Tibial artery (tissue), 4 donors: ENCODE measurements around the gene GADD45A.
A peak's percentile ranks its signal among the peaks of the same experiment; 100 is the strongest.

ENCODE experiments used
- DNase-seq, 2 donors: peaks; one replicate each; pipeline ENCODE4 v3.0.0-alpha.2; 2019
- H3K27ac ChIP-seq, 2 donors: fragments of 200-600 bp; sonication (generic) in 1 of 2; 1 replicate in 1 of 2; 2 replicates in 1 of 2; pipeline ENCODE4 v1.5.1; 2018 to 2019; ENCODE audit warnings: mild to moderate bottlenecking in 1 of 2
- H3K27me3 ChIP-seq, 2 donors: fragments of 200-600 bp; sonication (generic) in 1 of 2; one replicate each; pipeline versions ENCODE4 v1.5.1 to v1.6.0; 2016 to 2019
- H3K36me3 ChIP-seq, 3 donors: fragments of 200-600 bp; sonication (generic) in 2 of 3; one replicate each; pipeline ENCODE4 v1.5.1; 2016 to 2019; ENCODE audit warnings: mild to moderate bottlenecking in 2 of 3
- H3K4me1 ChIP-seq, 4 donors: fragments of 200-600 bp; sonication (generic) in 2 of 4; 1 replicate in 3 of 4; 2 replicates in 1 of 4; pipeline ENCODE4 v1.5.1; 2016 to 2019
- H3K4me3 ChIP-seq, 2 donors: fragments of 200-600 bp; sonication (generic) in 1 of 2; 1 replicate in 1 of 2; 2 replicates in 1 of 2; pipeline ENCODE4 v1.5.1; 2018 to 2019; ENCODE audit warnings: mild to moderate bottlenecking in 2 of 2
- H3K9me3 ChIP-seq, 3 donors: fragments of 200-600 bp; sonication (generic) in 1 of 3; one replicate each; pipeline ENCODE4 v1.5.1; 2016 to 2019
- CTCF ChIP-seq, 2 experiments: fragments of 200-600 bp in 1 of 2; fragments of 450-650 bp in 1 of 2; IDR thresholded peaks; one replicate each; pipeline ENCODE4 v1.5.1; 2017 to 2019; ENCODE audit warnings: antibody characterized with exemption in 2 of 2, mild to moderate bottlenecking in 1 of 2, moderate library complexity in 1 of 2
- intact Hi-C: fragments of 100-400 bp; cut with DNase I; formaldehyde crosslinking; loops from one replicate; pipeline ENCODE4 v1.15.0; 2023; ENCODE audit warnings: low total_unique reads

GADD45A gene

GRCh38 chr1:67682659-67683197 is 2.3 kb upstream of the GADD45A start:
- no peak for DNase-seq
- intact Hi-C loops = loop anchor here (10.0 kb wide), 2 partner anchors 118 to 152 kb away; partner anchors contain the start of gene GNG12
- Histone ChIP-seq H3K36me3 (peaks cover 3 to 7% (median 6%) of the 10 kb centered on the region in 3 donors), H3K27me3 (no peaks in the 10 kb centered on the region), H3K9me3 (no peaks in the 10 kb centered on the region), H3K4me3 (no peak overlapping the region), H3K4me1 (peaks cover 0 to 34% (median 21%) of the 10 kb centered on the region in 4 donors), H3K27ac (peak overlapping the region; percentile 41 to 61)
- no peak for TF ChIP-seq CTCF (IDR thresholded peaks at IDR 0.05)

GRCh38 chr1:67683316-67683715 is 1.7 kb upstream of the GADD45A start:
- Histone ChIP-seq H3K9me3 (no peaks in the 10 kb centered on the region), H3K4me3 (no peak overlapping the region), H3K27ac (peak overlapping the region; percentile 41 to 61), H3K4me1 (peaks cover 0 to 40% (median 23%) of the 10 kb centered on the region in 4 donors), H3K27me3 (no peaks in the 10 kb centered on the region), H3K36me3 (peaks cover 7 to 12% (median 9%) of the 10 kb centered on the region in 3 donors)
- no peak for TF ChIP-seq CTCF (IDR thresholded peaks at IDR 0.05)
- DNase-seq = no peak
- intact Hi-C loops = loop anchor here (10.0 kb wide), 2 partner anchors 119 to 151 kb away; partner anchors contain the start of gene GNG12

GRCh38 chr1:67683766-67684525 is 1.1 kb upstream of the GADD45A start:
- Histone ChIP-seq H3K27ac (peak overlapping the region; percentile 61 to 99), H3K27me3 (no peaks in the 10 kb centered on the region), H3K36me3 (peaks cover 14 to 18% (median 15%) of the 10 kb centered on the region in 3 donors), H3K4me3 (peak overlapping the region; percentile 88 to 98), H3K4me1 (peaks cover 0 to 46% (median 29%) of the 10 kb centered on the region in 4 donors), H3K9me3 (no peaks in the 10 kb centered on the region)
- no peak for DNase-seq
- intact Hi-C loops = loop anchor here (10.0 kb wide), 2 partner anchors 119 to 151 kb away; partner anchors contain the start of gene GNG12
- TF ChIP-seq CTCF (IDR thresholded peaks at IDR 0.05) = no peak

- Histone ChIP-seq H3K27me3 (no peaks in the 10 kb centered on the region), H3K4me1 (peaks cover 0 to 52% (median 34%) of the 10 kb centered on the region in 4 donors), H3K27ac (peak overlapping the region; percentile 61 to 99), H3K4me3 (peak overlapping the region; percentile 88 to 98), H3K9me3 (no peaks in the 10 kb centered on the region), H3K36me3 (peaks cover 20 to 24% (median 22%) of the 10 kb centered on the region in 3 donors)
- intact Hi-C loops = loop anchor here (5.0 to 10.0 kb wide), 3 partner anchors 63 to 150 kb away; partner anchors contain the start of gene GNG12
- no peak for DNase-seq
- no peak for TF ChIP-seq CTCF (IDR thresholded peaks at IDR 0.05)
Observed at GRCh38 chr1:67684526-67685066, 405 bp upstream of the GADD45A start.

- Histone ChIP-seq H3K27ac (peak overlapping the region; percentile 95 to 99), H3K4me1 (peaks cover 0 to 55% (median 34%) of the 10 kb centered on the region in 4 donors), H3K36me3 (peaks cover 21 to 27% (median 24%) of the 10 kb centered on the region in 3 donors), H3K9me3 (no peaks in the 10 kb centered on the region), H3K4me3 (peak overlapping the region; percentile 88 to 98), H3K27me3 (no peaks in the 10 kb centered on the region)
- peak; percentile 37 to 80 for DNase-seq
- no peak for TF ChIP-seq CTCF (IDR thresholded peaks at IDR 0.05)
- intact Hi-C loops = loop anchor here (5.0 to 10.0 kb wide), 3 partner anchors 62 to 149 kb away; partner anchors contain the start of gene GNG12
Observed at GRCh38 chr1:67685558-67686266, 711 bp downstream of the GADD45A start.
